ENCODE results near the gene GNG5.
"Not testable (repeated sequence)": the region's sequence is repeated elsewhere in the genome, so short reads cannot be mapped to it uniquely, and the experiment has no call there.

The GNG5 gene

DNA sequence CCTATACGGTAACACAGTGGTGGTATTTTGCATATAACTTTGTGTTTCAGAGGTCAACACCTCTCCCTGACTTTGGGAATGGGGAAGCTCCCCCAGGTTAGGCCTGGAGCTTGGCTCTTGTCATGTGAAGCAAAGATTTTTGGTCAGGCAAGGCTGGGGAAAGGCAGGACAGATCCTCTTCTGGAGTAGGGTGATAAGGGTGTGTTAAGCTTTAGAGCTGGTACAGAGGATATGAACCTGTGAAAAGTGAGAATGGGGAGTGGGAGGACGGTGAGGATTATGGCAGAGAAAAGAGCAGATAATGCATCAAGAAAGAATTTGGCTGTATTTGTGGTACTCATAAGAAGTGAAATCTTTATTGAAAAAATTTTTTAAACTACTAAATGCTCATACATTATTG lies 25.1 kb downstream of the GNG5 start:
- DNase-seq = no peak

DNA sequence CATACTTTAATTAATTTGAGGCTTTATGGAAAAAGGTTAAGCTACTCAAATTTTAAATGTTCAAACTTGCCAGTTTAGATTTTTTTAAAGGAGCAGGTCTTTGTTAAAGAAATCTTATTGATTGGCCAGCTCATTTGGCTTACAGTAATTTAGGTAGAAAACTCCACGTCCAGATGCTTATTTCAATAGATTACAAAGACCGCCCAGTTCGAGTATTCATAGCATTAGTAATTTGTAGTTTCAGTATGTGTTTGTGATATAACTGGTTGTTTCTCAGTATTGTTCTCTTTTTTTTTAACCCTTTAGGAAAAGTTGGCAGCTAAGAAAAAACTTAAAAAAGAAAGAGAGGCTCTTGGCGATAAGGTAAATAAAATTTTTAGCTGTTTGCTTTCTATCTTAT lies 25.7 kb downstream of the GNG5 start:
- DNase-seq = no peak

DNA sequence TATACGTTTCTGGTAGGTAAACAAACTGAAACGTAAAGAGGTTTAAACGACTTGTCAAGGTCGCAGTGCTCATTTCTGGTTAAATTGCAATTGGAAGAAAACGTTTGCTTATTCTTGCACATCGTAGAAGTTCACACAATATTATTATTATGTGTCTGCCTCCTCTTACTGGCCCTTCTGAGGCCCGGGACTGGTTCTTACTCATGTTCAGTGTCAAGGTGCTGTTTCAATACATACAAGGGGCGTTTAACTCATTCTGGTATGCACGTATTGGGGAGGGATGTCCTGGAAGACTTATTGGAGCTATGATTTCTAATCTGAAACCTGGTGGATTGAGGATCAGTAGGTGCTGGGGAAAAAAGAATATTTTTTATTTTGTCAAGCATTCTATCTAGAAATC lies 26.4 kb downstream of the GNG5 start:
- no peak for DNase-seq

DNA sequence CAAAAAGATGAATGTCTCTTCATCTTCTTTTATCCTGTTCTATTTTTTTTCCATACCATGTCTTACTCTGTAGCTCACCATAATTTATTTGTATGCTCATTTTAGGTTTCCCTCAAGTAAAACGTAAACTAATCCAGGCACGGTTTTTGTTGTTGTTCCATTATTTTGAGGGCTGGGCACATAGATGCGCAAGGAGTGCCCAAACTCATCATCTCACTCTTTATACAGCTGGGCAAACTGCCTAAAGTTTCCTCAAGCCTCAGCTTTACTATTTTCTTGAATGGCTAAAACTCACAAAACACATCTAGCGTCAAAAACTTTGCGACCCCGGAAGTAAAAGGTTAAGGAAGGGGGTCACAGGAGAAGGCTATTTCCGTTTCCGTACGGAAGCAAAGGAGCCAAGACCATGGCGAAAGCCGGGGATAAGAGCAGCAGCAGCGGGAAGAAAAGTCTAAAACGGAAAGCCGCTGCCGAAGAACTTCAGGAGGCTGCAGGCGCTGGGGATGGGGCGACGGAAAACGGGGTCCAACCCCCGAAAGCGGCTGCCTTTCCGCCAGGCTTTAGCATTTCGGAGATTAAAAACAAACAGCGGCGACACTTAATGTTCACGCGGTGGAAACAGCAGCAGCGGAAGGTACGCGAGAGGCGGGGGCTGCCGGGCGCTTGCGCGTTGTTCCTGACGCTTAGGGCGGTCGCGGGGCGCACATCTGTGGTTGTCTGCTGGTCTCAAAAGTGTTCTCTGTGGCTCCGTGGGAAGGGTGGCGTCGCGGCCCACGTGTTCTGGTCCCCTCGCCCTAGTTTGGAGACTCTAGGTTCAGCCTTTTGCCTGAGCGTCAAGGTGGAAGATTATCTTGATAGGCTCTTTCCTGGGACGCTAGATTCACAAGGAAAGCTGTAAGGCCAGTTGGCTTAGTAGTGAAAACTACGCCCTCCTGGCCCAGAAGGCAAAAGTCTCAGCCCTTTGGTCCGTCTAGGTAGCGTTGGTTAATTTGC lies 27.2 kb downstream of the GNG5 start, which contains the start of gene RPF1:
TSS of gene RPF1 (plus strand) at position 391 of the 993 bp plus-strand sequence. CDS start at position 407, 16 bp downstream.
- peak; percentile 78 for DNase-seq

DNA sequence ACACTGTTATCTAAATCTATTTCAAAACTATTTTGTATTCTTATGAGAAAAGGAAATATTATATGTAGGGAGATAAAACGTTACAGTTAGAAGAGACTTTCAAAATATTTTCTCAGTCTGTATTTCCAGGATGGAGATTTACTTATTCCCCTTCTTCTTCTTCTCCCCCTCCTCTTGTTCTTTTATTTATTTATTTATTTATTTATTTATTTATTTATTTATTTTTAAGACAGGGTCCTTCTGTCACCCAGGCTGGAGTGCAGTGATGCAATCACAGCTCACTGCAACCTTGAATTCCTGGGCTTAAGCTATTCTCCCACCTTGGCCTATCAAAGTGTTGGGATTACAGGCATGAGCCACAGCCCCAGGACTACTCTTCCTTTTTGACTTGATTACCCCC lies 30.2 kb downstream of the GNG5 start:
- DNase-seq = no peak

DNA sequence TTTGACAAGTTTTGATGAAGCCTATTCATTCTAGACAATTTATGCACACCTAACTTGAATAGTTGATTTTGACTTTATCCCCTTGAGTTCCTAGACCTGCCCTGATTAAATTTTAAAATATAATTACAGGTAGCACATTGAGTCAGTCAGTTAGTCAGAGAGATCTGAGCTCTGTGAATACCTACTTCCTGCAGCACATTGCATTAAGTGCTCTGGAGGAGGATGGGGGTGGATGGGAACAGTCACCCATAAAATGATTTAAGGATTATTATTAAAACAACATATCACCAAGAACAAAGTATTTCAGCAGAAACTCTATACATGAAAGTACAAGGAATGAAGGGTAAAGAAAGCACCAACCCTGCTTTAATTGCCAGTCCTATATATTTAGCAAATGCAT lies 39.1 kb downstream of the GNG5 start:
- no peak for DNase-seq

DNA sequence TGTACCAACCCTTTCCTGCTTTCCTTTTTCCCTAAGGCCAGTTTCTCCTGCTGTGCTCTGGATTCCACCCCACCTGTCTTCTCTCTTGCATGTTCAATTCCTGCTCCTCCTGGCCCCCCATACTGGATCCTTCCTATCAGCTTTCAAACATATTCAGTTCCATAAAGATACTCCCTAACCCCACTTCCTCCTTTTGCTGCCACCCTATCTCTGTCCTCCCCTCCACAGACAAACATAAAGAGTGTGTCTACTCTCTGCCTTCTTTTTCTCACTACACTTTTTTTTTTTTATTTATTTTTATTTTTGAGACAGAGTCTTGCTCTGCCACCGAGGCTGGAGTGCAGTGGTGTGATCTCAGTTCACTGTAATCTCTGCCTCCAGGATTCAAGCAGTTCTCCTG lies 44.3 kb downstream of the GNG5 start:
- DNase-seq = no peak

DNA sequence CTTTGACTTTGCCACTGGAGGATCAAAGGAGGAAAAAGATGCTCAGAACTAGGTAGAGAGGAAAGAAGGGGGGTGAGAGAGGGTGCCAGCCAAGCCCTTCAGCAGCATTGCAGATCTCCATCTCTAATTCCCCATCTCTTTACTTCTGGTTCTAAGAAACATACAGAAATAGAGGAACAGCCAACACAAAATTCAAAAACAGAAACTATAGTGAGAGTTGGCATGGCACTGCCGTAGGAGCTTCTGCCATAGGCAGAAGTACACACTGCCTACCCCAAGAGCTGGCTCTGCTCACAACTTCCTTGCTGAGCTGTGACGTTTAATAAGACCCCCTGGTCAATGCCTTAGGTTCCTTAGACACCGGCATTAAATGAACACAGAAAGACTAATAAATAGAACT lies 53.9 kb downstream of the GNG5 start:
- no peak for DNase-seq

DNA sequence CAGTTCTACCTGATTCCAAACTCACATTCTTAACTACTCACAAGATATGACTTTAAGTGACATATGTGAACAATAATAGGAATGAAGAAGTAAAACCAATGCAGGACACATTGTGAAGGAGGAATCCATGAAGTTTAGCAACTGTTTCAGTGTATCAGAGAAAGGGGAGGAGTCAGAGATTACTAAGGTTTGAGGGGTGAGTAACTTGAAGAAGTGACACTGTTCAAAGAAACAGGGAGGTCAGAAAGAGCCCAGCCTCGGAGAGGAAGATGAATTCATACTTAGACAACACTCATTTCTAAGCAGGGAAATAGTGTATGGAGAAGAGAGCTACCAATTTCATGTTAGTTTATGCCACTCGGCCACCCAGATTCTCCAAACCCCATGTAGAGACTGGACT lies 55.5 kb downstream of the GNG5 start:
- no peak for DNase-seq

DNA sequence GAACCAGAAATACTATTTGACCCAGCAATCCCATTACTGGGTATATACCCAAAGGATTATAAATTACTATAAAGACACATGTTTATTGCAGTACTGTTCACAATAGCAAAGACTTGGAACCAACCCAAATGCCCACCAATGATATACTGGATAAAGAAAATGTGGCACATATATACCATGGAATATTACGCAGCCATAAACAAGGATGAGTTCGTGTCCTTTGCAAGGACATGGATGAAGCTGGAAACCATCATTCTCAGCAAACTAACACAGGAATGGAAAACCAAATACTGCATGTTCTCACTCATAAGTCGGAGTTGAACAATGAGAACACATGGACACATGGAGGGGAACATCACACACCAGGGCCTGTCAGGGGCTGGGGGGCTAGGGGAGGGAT lies 57.7 kb downstream of the GNG5 start:
- DNase-seq = not testable (repeated sequence)

Data from AML-193 (cell line).